GM21381 (cell line): ENCODE data around the gene RNF34.
"Not testable (repeated sequence)": the region's sequence is repeated elsewhere in the genome, so short reads cannot be mapped to it uniquely, and the experiment has no call there.

ENCODE experiments used
- ATAC-seq: cut with Tn5 transposase; IDR thresholded peaks from one replicate; pipeline ENCODE4 v1.9.1; 2021; ENCODE audit warnings: mild to moderate bottlenecking, moderate library complexity; ENCODE audit not compliant: unreplicated experiment

The RNF34 gene

GRCh38 chr12:121399391-121400331 is at the start of gene RNF34:
Gene RNF34, plus strand, starts transcription at chr12:121400118. Its CDS starts 95 bp downstream, at chr12:121400213.
- peak; percentile 90 for ATAC-seq

GRCh38 chr12:121351820-121352681 is 47.9 kb upstream of the RNF34 start, which contains the start of gene ANAPC5:
Gene ANAPC5, minus strand, starts transcription at chr12:121352411. Its CDS starts 71 bp downstream, at chr12:121352340.
- peak; percentile 98 for ATAC-seq

- ATAC-seq = no peak
Measured at GRCh38 chr12:121352682-121353018, 47.3 kb upstream of the RNF34 start.

- ATAC-seq = no peak
Measured at GRCh38 chr12:121355818-121356217, 44.1 kb upstream of the RNF34 start.

- no peak for ATAC-seq
Measured at GRCh38 chr12:121356657-121357056, 43.3 kb upstream of the RNF34 start.

GRCh38 chr12:121357331-121357730 is 42.6 kb upstream of the RNF34 start:
- ATAC-seq = no peak

- no peak for ATAC-seq
Measured at GRCh38 chr12:121358073-121358472, 41.8 kb upstream of the RNF34 start.

- ATAC-seq = no peak
Measured at GRCh38 chr12:121364683-121365121, 35.2 kb upstream of the RNF34 start.

GRCh38 chr12:121365416-121366062 is 34.4 kb upstream of the RNF34 start:
- ATAC-seq = no peak

- ATAC-seq = no peak
Measured at GRCh38 chr12:121366063-121366459, 33.9 kb upstream of the RNF34 start.

- no peak for ATAC-seq
Measured at GRCh38 chr12:121371404-121371803, 28.5 kb upstream of the RNF34 start.

- no peak for ATAC-seq
Measured at GRCh38 chr12:121373755-121374154, 26.2 kb upstream of the RNF34 start.

- ATAC-seq = not testable (repeated sequence)
Measured at GRCh38 chr12:121374336-121374735, 25.6 kb upstream of the RNF34 start.

GRCh38 chr12:121374945-121375584 is 24.9 kb upstream of the RNF34 start:
- not testable (repeated sequence) for ATAC-seq

GRCh38 chr12:121376754-121377697 is 22.9 kb upstream of the RNF34 start:
- no peak for ATAC-seq

- ATAC-seq = no peak
Measured at GRCh38 chr12:121378736-121379135, 21.2 kb upstream of the RNF34 start.

- no peak for ATAC-seq
Measured at GRCh38 chr12:121379945-121380344, 20.0 kb upstream of the RNF34 start.

GRCh38 chr12:121383601-121384021 is 16.3 kb upstream of the RNF34 start:
- ATAC-seq = no peak

- ATAC-seq = not testable (repeated sequence)
Measured at GRCh38 chr12:121384891-121385290, 15.0 kb upstream of the RNF34 start.
